LNCaP clone FGC (cell line): ENCODE measurements around the gene ACACA.
"Not testable (repeated sequence)": the region's sequence is repeated elsewhere in the genome, so short reads cannot be mapped to it uniquely, and the experiment has no call there.

Experiments
- DNase-seq: peaks from one replicate; pipeline ENCODE4 v3.0.0-alpha.2; 2011; ENCODE audit warnings: low read depth
- H3K4me3 ChIP-seq: 2 replicates; pipeline ENCODE4 v1.5.1; 2011; ENCODE audit warnings: mild to moderate bottlenecking, low read depth, low read length, control low read depth
- CTCF ChIP-seq: IDR thresholded peaks from 2 replicates; pipeline ENCODE4 v1.5.1; 2012; ENCODE audit warnings: mild to moderate bottlenecking; ENCODE audit not compliant: control insufficient read depth, insufficient read depth; ENCODE audit errors: extremely low read depth

Gene ACACA

GRCh38 chr17:37359682-37360188 is 46.9 kb downstream of the ACACA start:
- DNase-seq: no peak
- TF ChIP-seq CTCF: no peak

GRCh38 chr17:37358830-37359681 is 47.6 kb downstream of the ACACA start:
- DNase-seq: peak; percentile 89
- no peak for TF ChIP-seq CTCF
- H3K4me3 ChIP-seq: peak overlapping the region; percentile 86

More at GRCh38 chr17:37359682-37360188, 46.9 kb downstream of the ACACA start:
- peak overlapping the region; percentile 39 for H3K4me3 ChIP-seq

GRCh38 chr17:37358098-37358829 is 48.4 kb downstream of the ACACA start:
- no peak for TF ChIP-seq CTCF
- no peak for DNase-seq
- peak overlapping the region; percentile 86 for H3K4me3 ChIP-seq

GRCh38 chr17:37356796-37357569 is 49.7 kb downstream of the ACACA start:
- peak overlapping the region; percentile 86 for H3K4me3 ChIP-seq
- DNase-seq: not testable (repeated sequence)

GRCh38 chr17:37346863-37347402 is 59.7 kb downstream of the ACACA start:
- not testable (repeated sequence) for H3K4me3 ChIP-seq, DNase-seq

GRCh38 chr17:37344519-37344918 is 62.1 kb downstream of the ACACA start:
- no peak for TF ChIP-seq CTCF
- DNase-seq: no peak

GRCh38 chr17:37342589-37342988 is 64.0 kb downstream of the ACACA start:
- TF ChIP-seq CTCF: no peak
- H3K4me3 ChIP-seq: no peak overlapping the region
- no peak for DNase-seq

More at GRCh38 chr17:37344519-37344918, 62.1 kb downstream of the ACACA start:
- H3K4me3 ChIP-seq: no peak overlapping the region
